SIG-M5 treated with dmso at 0.1 percent for 504 hours (cell line): ENCODE data around the gene EPO.

ENCODE experiments used
- DNase-seq: peaks from one replicate; lab custom pipeline; 2025; ENCODE audit not compliant: unreplicated experiment; lab: John Stamatoyannopoulos, UW

The EPO gene

DNA sequence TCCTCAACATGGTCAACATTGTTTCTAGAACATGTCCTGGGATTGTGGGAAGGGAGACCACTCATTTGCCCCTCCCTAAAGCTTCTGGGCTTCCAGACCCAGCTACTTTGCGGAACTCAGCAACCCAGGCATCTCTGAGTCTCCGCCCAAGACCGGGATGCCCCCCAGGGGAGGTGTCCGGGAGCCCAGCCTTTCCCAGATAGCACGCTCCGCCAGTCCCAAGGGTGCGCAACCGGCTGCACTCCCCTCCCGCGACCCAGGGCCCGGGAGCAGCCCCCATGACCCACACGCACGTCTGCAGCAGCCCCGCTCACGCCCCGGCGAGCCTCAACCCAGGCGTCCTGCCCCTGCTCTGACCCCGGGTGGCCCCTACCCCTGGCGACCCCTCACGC is at the start of gene EPO:
TSS of gene EPO (plus strand) at position 190 of the 392 bp plus-strand sequence. CDS start 513 bp downstream, outside the sequence.
- no peak for DNase-seq

DNA sequence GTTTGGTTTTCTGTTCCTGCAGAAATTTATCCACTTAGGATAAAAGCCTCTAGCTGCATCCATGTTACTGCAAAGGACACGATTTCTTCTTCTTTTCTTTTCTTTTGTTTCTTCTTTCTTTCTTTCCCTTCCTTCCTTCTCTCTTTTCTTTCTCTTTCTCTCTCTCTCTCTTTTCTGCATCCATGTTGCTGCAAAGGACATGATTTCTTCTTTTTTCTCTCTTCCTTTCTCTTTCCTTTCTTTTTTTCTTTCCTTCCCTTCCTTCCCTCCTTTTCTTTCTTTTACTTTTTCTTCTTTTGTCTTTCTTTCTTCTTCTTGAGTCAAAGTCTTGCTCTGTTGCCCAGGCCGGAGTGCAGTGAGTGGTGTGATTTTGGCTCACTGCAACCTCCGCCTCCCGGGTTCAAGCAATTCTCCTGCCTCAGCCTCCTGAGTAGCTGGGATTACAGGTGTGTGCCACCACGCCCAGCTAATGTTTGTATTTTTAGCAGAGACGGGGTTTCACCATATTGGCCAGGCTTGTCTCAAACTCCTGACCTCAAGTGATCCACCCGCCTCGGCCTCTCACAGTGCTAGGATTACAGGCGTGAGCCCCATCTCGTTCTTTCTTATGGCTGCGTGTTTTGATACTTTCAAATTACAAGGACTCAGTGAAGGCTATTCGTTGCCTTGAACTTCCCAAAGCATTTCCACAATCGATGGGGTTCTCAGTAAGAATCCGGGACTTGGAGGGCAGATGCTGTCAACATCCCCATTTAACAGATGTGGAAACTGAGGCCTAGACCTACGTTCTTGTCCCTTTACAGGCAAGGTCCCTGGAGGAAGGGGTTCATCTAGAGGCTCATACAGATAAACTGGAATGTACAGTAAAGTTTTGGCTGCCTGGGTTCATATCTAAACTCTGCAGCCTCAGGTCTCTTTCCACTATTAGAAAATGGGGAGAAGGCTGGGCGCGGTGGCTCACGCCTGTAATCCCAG is 48.6 kb upstream of the EPO start:
- no peak for DNase-seq

DNA sequence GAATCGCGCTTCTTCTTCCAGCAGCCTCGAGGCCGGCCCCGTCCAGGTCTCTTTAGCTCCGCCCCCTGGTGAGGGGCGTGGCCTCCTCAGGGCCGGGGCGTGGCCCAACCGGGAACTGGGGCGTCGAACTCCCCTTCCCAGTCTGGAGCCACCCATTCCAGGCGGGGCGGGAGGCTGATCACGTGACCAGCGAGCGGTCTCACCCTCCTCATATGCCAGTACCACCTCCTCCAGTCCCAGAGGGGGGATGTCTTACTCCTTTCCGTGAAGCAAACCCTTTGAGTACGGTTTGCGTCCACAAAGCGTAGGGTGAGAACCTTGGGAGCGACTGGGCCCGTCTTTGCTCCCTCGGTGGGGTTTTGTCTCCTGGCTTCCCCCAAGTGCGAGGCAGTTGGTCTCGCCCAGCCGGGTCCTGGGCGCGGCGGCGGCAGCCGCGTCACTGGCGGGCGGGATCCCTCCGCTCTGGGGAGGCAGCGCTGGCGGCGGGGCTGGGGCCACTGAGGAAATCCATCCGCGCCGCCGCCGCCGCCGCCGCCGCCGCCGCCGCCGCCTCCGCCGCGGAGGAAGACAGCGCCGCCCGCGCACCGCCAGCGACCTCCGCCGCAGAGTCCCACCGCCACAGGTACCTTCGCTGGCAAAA is 46.8 kb upstream of the EPO start, which contains the start of gene GNB2:
TSS of gene GNB2 (plus strand) at position 439 of the 640 bp plus-strand sequence. CDS start 2,526 bp downstream, outside the sequence.
- DNase-seq = peak; percentile 94

DNA sequence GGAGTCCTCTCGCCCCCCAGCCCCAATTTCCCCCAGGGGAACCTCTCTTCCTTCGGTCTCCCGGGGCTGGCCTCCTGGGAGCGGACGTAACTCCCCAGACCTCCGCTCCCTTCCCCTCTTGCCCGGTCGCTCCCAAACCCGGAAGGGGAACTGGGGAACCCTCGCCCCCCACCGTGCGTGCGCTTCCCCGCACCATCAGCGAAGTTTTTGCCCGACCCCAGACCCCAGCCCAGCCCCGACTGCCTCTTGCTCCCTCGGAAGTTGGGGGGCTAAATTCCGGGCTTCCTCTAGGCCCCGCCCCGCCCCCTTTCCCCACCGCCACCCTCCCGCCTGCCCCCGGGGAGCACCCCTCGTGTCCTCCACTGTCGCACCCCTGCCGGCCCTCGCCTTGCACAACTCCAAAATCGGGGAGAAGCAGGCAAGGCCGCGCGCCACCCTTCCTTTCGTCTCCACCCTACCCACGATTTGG is 46.3 kb upstream of the EPO start:
- peak; percentile 56 for DNase-seq

DNA sequence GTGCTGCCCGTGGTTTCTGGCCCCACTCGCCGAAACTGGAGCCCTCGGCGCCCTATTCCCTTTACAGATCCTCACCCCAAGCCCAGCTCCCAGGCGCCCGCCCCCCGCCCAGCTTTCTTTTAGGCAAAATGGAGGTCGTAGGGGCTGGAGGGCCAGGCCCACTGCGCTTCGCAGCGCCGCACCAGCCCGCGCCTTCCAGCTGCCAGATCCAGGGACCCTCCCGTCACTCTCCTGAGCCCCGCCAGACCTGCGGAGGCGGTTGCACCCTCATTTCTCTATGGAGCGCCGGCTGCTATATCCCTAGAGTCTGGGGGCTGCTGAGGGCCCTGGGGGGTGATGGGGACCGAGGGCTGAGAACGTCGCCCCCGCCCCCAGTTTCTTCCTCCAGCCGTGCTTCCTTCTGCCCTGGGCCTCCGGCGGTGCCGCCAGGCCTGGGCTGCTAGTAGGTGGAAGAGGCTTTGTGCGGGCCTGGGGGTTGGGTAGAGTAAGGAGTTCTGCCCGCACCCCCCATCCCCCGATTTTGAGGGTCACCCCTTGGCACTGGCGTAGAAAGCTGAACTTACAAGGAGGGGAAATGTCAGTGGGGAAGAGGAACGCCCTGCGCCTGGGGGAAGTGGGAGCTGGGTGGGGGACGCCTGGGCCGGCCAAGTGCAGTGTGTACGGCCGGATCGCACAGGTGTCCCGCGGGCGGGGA is 45.7 kb upstream of the EPO start:
- peak; percentile 53 for DNase-seq

DNA sequence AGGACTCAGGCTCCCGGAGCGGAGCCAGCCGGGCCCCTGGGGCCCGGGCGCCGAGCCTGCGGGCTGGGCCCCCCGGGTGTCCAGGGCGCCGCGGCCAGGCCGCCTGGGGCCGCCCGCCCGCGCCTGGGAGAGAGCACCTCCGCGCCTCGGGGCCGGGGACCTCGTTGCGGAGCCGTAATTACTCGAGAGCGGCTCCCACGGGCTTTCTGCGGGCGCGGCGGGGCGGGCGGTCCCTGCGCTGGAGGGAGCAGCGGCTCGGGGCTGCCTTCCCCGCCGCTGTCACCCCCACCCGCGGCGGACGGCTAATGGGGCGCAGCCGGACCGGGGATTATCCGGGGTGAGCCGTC is 45.2 kb upstream of the EPO start:
- no peak for DNase-seq

DNA sequence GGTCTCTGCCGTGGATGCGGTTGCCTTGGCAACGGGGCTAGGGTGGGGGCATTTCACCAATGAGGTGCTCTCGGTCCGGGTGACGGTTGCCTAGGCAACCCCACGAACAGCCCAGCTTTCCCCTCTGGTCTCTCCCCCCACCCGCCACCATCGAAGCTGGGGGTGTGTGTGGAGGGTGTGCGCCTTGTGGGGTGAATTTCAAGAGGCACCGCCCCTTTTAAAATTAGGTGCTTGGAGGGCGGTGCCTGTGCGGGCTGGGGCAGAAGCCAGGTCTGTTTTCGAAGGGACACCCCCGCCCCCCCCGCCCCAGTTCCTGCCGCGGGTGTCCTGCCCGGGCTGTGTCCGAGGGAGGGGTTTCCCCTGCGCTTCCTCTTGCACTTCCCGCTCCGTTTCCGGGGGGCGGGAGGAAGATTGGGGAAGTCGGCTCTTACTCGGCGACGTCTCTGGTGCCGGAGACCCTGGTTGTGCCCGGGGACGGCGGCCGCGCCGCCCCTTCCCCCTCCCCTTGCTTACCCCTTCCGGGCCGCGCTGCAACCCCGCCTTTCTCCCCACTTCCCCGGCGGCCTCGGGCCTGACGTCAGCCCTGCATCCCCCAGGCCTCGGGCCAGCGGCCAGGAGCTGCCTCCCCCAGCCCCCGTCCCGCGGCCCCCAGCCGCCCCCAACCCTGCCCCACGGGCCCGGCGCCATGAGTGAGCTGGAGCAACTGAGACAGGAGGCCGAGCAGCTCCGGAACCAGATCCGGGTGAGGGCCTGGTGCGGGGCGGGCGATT is 44.5 kb upstream of the EPO start:
- DNase-seq = peak; percentile 82

DNA sequence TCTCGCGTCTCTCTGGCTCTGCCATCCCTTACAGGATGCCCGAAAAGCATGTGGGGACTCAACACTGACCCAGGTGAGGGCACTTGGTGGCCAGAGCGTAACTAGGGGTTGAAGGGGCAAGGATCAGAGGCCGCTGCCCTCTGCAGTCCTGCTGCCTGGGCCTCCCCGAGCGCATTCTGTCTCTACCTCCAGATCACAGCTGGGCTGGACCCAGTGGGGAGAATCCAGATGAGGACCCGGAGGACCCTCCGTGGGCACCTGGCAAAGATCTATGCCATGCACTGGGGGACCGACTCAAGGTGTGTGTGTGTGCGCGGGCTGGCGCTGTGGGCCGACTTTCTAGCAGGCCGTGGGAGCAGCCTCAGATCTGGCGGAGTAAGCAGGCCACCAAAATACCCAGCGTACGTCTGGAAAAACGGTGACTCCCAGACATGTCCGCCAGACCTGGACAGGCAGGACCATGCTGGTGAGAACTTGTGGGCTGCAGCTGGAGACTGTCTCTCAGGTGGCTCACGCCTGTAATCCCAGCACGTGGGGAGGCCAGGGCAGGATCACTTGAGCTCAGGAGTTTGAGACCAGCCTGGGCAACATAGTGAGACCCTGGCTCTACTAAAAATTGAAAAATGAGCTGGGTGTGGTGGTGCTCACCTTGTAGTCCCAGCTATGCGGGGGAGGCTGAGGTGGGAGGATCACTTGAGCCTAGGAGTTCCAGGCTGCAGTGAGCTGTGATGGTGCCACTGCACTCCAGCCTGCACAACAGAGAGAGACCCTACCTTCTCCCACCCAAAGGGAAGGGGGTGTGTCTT is 43.6 kb upstream of the EPO start:
- DNase-seq = no peak

DNA sequence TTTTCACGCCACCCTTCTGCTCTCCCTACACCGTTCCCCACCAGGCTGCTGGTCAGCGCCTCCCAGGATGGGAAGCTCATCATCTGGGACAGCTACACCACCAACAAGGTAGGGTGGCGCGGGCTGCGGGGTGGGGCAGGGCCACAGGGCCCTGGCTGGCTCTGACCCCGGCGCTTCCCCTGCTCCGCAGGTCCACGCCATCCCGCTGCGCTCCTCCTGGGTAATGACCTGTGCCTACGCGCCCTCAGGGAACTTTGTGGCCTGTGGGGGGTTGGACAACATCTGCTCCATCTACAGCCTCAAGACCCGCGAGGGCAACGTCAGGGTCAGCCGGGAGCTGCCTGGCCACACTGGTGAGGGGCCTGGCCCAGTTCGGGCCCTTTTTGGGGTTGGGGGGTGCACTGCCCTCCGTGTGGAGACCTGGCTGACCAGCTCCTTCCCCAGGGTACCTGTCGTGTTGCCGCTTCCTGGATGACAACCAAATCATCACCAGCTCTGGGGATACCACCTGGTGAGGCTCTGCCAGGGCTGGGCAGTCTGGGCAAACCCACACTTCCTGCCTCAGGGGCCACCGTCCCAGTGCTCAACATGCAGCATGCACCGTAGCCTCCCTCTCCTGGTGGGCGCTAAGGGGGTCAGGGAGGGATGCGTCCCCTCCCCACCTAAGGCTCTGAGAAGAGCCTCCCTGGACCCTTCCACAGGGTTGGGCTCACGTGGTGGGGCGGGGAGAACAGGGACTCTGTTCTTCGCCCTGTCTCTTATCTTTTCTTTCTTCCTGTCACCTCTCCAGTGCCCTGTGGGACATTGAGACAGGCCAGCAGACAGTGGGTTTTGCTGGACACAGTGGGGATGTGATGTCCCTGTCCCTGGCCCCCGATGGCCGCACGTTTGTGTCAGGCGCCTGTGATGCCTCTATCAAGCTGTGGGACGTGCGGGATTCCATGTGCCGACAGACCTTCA is 42.7 kb upstream of the EPO start:
- DNase-seq = no peak

DNA sequence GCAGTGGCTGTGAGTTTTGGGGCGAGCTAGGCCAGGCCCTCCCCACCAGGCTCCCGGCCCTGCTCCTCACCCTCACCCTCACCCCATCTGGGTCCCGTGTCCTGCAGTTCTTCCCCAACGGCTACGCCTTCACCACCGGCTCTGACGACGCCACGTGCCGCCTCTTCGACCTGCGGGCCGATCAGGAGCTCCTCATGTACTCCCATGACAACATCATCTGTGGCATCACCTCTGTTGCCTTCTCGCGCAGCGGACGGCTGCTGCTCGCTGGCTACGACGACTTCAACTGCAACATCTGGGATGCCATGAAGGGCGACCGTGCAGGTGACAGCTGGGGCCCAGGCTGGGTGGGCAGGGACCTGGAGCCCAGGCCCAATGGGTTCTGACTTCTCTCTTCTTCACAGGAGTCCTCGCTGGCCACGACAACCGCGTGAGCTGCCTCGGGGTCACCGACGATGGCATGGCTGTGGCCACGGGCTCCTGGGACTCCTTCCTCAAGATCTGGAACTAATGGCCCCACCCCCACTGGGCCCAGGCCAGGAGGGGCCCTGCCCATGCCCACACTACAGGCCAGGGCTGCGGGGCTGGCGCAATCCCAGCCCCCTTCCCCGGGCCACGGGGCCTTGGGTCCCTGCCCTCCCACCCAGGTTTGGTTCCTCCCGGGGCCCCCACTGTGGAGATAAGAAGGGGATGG is 41.8 kb upstream of the EPO start:
- DNase-seq = no peak

DNA sequence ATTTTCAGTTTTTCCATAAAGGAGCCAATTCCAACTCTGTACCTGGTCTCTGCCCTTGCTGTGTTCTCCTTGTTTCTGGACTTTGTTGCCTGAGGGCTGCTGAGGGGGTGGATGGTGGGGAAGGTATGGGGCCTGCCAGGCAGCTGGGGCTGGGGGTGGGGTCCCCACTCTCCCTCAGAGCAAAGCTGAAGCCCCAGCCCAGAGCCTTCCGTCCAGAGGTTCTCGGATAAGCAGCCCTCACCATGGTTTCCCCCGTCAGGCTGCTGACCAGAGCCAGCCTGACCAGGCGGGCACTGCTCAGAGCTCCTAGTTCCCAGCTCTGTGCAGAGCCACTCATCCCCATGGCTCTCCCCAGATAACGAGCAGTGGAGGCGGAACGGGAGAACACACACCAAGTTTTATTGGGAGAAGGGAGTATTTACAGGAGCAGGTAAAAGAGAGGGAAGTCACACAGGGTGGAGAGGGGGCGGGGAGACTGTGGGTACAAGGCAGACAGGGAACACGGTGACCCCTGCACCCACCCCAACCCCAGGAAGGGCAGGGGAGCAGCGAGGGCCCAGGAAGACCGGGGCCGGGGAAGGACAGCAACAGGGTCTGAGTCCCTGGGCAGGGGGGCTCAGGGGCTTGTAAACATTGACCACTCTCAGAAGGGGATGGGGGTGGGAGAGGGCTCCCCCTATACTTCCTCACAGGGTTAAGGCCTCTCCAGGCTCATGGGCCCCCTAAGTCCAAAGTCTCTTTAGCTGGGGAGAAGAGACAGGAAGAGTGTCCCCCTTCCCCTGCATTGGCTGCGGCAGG is 40.9 kb upstream of the EPO start:
- no peak for DNase-seq

DNA sequence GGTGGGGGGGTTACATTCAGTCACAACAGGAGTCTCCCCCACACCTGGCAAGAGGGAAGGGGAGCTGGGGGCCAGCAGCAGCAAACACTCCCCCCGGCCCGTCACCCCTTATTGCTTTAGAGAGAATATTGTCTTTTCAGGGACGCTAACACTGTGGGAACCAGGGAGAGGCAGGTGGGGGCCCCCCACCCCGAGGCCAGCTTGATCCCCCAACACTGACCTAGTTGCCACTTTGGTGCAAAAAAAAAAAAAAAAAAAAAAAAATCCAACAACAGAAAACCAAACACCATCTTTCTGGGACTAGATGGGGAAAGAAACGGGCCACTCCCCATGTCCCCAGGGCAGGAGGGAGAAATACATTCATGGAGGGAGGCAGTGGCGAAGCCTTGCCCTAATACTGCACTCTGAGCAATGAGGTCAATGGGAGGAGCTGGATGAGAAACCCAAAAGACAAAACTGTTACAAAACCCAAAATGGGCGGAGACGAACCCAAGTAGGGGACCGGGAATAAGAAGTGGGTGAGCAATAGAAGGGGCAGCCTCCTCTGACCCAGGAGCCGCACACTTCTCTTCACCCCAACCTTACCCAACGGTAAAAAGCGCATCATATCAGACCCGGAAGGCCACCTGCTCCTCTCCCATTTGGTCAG is 40.2 kb upstream of the EPO start:
- DNase-seq = peak; percentile 55

DNA sequence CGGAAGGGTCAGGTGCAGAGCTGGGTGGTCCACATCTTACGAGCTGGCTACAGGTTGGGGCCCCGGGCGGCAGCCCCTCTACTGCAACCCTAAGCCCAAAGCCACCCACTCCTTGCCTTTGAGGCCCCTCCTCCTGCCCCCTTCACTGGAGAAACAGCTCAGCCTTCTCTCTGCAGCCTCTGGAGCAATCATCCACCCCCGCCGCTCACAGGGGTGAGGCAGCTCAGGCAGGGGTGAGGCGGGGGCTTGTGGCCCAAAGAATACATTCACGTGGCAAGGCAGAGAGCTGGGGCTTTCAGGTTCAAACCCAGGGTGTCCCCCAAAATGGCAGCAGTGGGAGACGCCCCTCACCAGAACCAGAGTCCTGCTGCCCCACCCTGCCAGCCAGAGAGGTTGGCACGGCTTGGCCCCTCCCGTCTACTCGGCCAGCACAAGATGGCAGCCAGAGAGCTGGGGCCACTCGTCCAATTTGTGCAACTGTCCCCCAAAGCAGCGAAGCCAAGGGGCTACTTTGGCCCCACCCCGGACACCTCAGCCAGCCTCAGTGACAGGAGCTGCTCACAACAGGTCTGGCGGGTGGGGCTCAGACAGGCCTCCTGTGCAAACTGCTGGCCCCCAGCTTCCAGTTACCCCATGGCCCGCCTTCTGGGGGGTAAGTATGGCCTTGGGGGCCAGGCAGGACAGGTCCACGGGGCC is 39.5 kb upstream of the EPO start:
- no peak for DNase-seq

DNA sequence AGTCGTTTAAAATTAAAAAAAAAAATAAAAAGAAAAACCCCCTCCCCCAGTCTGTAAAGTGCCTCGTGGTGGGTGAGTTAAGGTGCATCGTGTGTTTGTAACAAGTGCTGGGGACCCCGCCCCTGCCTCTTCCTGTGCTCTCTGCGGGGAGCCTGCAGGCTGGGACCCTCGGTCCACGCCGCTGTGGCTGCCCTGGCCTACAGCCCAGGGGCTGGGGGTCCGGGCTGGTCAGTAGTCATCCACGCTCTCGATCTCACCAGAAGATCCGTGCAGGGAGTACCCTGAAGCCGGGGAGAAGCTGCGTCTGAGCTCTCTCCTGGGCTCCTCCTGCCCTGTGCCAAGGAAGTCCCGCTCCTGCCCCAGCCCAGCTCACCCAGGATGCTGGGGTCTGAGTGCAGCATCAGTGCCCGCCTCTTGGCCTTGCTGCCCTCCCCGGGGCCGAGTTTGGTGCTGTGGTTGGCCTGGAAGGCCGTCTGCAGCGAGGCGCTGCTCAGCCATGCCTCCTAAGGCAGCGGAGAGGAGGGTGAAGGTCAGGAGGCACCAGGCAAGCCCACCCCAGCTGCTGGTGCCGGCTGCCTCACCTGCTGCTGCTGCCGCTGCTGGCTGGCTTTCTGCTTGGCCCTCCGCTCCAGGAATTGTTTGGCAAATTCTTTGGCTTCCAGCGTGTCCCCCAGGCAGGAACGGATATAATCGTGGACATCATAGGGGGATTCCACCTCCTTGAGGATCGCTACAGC is 38.6 kb upstream of the EPO start:
- DNase-seq = no peak

DNA sequence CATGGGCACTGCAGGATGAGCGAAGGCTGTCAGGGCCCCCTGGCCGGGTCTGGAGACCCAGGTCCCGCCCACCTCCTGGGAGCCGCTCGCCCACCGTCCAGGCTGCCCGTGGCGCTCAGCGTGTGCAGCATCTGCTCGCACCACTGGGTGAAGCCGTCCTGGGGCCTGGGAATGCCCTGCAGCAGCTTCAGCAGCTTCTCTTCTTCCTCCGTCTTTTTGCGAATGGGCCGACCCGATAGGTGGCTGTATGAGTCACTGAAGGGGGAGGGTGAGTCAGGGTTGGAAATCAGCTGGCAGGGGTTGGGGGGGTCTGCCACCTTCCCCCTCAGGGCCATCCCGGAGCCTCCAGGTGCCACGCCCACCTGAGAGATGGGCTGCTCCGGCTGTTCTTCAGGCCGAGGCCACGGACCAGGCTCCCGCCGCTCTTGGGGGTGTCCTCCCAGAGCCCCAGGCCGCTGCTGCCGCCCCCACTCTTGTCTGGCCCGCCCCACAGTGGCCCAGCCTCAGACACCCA is 38.0 kb upstream of the EPO start:
- DNase-seq = no peak
